K562 (cell line): Measurements from ENCODE around the gene B4GALNT4. TPM values are rescaled to one million over a fixed set of nuclear protein-coding genes. Genes with fewer than 3 reads are reported as not detected.
A peak's percentile ranks its signal among the peaks of the same experiment; 100 is the strongest.

ENCODE experiments used
- BRD9 ChIP-seq: fragments of 450-650 bp; IDR thresholded peaks from 2 replicates; pipeline ENCODE4 v1.6.1; 2018; ENCODE audit warnings: low read depth; ENCODE audit not compliant: partially characterized antibody
- ELF4 ChIP-seq: fragments of 450-650 bp; formaldehyde crosslinking; IDR thresholded peaks from 2 replicates; pipeline ENCODE4 v1.4.0; 2022; ENCODE audit warnings: missing genetic modification characterization
- FOXK1 ChIP-seq: sonication (generic); formaldehyde crosslinking; IDR thresholded peaks from 2 replicates; pipeline ENCODE4 v1.8.0; 2022; ENCODE audit warnings: missing genetic modification reagents, mild to moderate bottlenecking, borderline replicate concordance
- POLR2B ChIP-seq: fragments of 450-650 bp; IDR thresholded peaks from 2 replicates; pipeline ENCODE4 v1.6.1; 2018; ENCODE audit warnings: low read depth; ENCODE audit not compliant: partially characterized antibody
- SLC30A9 ChIP-seq: fragments of 250-450 bp; sonication (Bioruptor Pico); IDR thresholded peaks from 2 replicates; pipeline ENCODE4 v1.8.0; 2022; ENCODE audit warnings: mild to moderate bottlenecking, moderate library complexity
- SMARCE1 ChIP-seq: fragments of 450-650 bp; IDR thresholded peaks from 2 replicates; pipeline ENCODE4 v1.7.1; 2016; ENCODE audit warnings: mild to moderate bottlenecking
- TAF15 ChIP-seq: fragments of 200-400 bp; formaldehyde crosslinking; IDR thresholded peaks from 2 replicates; pipeline ENCODE4 v1.6.1; 2017; ENCODE audit warnings: mild to moderate bottlenecking, low read depth, low read length, moderate library complexity
- TBL1XR1 ChIP-seq, 2 experiments: IDR thresholded peaks; 2 replicates each; pipeline ENCODE4 v1.6.1; 2012; ENCODE audit warnings: improper control_type of control experiment in 2 of 2, low read length in 2 of 2, mild to moderate bottlenecking in 1 of 2
- ZBTB17 ChIP-seq: fragments of 450-650 bp; formaldehyde crosslinking; IDR thresholded peaks from 2 replicates; pipeline ENCODE4 v1.4.0; 2020; ENCODE audit warnings: mild to moderate bottlenecking
- polyA plus RNA-seq, 8 experiments: library from polyadenylated mRNA; depleted of rRNA in 4 of 8; stranded (reverse) in 5 of 8; unstranded in 3 of 8; fragments of >200 nt; fragmentation: Nextera tagmentation in 2 of 8; fragmentation: Illumina TruSeq in 1 of 8; extraction: Ambion mirVana in 2 of 8; extraction: Trizol in 1 of 8; gene quantifications; 2 replicates each; pipeline versions ENCODE4 v1.2.1 to v1.2.3, GENCODE V29; 2011 to 2014; ENCODE audit warnings: inconsistent platforms in 1 of 8, missing spikeins in 1 of 8
- total RNA-seq, 7 experiments: library from RNA; depleted of rRNA in 6 of 7; stranded (reverse); fragments of >200 nt in 6 of 7; fragmentation: Illumina TruSeq in 2 of 7; extraction: Trizol in 2 of 7; gene quantifications; 2 replicates each; pipeline versions ENCODE4 v1.2.1 to v1.2.3, GENCODE V29; 2011 to 2021; ENCODE audit warnings: low replicate concordance in 1 of 7
- TF ChIP-seq, protein P1 (sequence below): fragments of 450-650 bp; conservative IDR thresholded peaks from 2 replicates; pipeline ENCODE4 v1.6.1; 2016; ENCODE audit warnings: missing genetic modification characterization, low read depth, mild to moderate bottlenecking, missing compliant biosample characterization, moderate library complexity
- TF ChIP-seq, protein P2 (sequence below): sonication (generic); formaldehyde crosslinking; IDR thresholded peaks from 2 replicates; pipeline ENCODE4 v1.5.0; 2020; ENCODE audit warnings: missing genetic modification reagents
- TF ChIP-seq, protein P3 (sequence below), 2 experiments: fragments of 450-650 bp; IDR thresholded peaks; 2 replicates each; pipeline ENCODE4 v1.6.1; 2016
- TF ChIP-seq, protein P4 (sequence below), 2 experiments: fragments of 200-800 bp in 1 of 2; sonication (Bioruptor generic) in 1 of 2; sonication (generic) in 1 of 2; formaldehyde crosslinking in 1 of 2; IDR thresholded peaks in 1 of 2; conservative IDR thresholded peaks in 1 of 2; 2 replicates each; pipeline versions ENCODE4 v1.5.0 to v1.6.1; 2016 to 2020; ENCODE audit warnings: missing compliant biosample characterization in 1 of 2, missing genetic modification characterization in 1 of 2, missing genetic modification reagents in 1 of 2
- TF ChIP-seq, protein P5 (sequence below): sonication (generic); formaldehyde crosslinking; IDR thresholded peaks from 2 replicates; pipeline ENCODE4 v1.8.0; 2022; ENCODE audit warnings: mild to moderate bottlenecking, missing genetic modification reagents, borderline replicate concordance

B4GALNT4 gene
- total and polyA plus RNA-seq, 9 of the 15 experiments (the other 6 are each of a cell fraction or from before 2014, with no cell fraction given), result 0.20 to 37.1 (median 10.8) TPM; not detected in 1

DNA sequence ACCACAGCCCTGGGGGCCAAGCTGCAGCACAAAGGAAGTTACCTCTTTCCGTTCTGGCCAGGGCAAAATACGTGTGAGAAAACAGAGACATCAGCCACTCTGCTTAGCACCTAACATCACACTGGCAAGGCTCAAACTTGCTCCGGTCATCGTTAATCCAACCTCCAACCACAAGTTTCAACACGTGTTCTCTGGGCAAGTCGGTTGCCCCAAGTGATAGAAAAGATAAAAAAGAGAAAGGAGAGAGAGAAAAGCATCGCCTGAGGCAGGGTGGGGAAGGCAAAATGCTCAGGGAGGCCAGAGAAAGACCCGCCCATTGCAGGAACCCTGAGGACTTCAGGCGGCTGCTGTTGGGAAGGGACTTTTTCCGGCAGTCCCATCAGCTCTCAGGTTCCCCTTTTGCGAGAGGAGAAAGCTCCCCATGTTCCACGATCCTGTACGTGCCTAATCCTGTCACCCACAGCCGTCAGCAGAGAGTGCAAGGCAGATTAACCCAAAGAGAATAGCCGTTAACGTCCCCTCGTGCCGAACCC, 18.5 kb upstream of the B4GALNT4 start (continued):
- TF ChIP-seq, protein P1, sequence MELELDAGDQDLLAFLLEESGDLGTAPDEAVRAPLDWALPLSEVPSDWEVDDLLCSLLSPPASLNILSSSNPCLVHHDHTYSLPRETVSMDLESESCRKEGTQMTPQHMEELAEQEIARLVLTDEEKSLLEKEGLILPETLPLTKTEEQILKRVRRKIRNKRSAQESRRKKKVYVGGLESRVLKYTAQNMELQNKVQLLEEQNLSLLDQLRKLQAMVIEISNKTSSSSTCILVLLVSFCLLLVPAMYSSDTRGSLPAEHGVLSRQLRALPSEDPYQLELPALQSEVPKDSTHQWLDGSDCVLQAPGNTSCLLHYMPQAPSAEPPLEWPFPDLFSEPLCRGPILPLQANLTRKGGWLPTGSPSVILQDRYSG (tag), result peak; percentile 82
- TF ChIP-seq ELF4 (0 out of 2 replicates have a peak, but pooled peaks have one; percentile 73), BRD9 (peak; percentile 45), SLC30A9 (CRISPR knock-in tag) (no peak), ZBTB17 (CRISPR knock-in tag) (0 out of 2 replicates have a peak, but pooled peaks have one; percentile 19), SMARCE1 (peak; percentile 53; the same call in 1 of the 2 replicates), TAF15 (no peak), FOXK1 (CRISPR knock-in tag) (0 out of 2 replicates have a peak, but pooled peaks have one; percentile 40), POLR2B (peak; percentile 11), TBL1XR1 (IDR thresholded peaks at IDR 0.05; ENCODE audit: low read length in 2 of 2) (0 out of 4 replicates have a peak, but pooled peaks of 1 of the 2 experiments have one; percentile 30)
- TF ChIP-seq, protein P2, sequence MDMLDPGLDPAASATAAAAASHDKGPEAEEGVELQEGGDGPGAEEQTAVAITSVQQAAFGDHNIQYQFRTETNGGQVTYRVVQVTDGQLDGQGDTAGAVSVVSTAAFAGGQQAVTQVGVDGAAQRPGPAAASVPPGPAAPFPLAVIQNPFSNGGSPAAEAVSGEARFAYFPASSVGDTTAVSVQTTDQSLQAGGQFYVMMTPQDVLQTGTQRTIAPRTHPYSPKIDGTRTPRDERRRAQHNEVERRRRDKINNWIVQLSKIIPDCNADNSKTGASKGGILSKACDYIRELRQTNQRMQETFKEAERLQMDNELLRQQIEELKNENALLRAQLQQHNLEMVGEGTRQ (CRISPR knock-in tag), result peak; percentile 43; the same call in 1 of the 2 replicates
- TF ChIP-seq, protein P3, sequence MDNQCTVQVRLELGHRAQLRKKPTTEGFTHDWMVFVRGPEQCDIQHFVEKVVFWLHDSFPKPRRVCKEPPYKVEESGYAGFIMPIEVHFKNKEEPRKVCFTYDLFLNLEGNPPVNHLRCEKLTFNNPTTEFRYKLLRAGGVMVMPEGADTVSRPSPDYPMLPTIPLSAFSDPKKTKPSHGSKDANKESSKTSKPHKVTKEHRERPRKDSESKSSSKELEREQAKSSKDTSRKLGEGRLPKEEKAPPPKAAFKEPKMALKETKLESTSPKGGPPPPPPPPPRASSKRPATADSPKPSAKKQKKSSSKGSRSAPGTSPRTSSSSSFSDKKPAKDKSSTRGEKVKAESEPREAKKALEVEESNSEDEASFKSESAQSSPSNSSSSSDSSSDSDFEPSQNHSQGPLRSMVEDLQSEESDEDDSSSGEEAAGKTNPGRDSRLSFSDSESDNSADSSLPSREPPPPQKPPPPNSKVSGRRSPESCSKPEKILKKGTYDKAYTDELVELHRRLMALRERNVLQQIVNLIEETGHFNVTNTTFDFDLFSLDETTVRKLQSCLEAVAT (IDR thresholded peaks at IDR 0.05), result peak in 1 of 2 experiments; percentile 51; a peak in 2 of 4 replicates
- TF ChIP-seq, protein P4, sequence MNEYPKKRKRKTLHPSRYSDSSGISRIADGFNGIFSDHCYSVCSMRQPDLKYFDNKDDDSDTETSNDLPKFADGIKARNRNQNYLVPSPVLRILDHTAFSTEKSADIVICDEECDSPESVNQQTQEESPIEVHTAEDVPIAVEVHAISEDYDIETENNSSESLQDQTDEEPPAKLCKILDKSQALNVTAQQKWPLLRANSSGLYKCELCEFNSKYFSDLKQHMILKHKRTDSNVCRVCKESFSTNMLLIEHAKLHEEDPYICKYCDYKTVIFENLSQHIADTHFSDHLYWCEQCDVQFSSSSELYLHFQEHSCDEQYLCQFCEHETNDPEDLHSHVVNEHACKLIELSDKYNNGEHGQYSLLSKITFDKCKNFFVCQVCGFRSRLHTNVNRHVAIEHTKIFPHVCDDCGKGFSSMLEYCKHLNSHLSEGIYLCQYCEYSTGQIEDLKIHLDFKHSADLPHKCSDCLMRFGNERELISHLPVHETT (CRISPR knock-in tag; conservative IDR thresholded peaks at IDR 0.05 in 1 of 2, IDR thresholded peaks at IDR 0.05 in 1 of 2), result peak in 1 of 2 experiments; percentile 81; a peak in 2 of 4 replicates
- TF ChIP-seq, protein P5, sequence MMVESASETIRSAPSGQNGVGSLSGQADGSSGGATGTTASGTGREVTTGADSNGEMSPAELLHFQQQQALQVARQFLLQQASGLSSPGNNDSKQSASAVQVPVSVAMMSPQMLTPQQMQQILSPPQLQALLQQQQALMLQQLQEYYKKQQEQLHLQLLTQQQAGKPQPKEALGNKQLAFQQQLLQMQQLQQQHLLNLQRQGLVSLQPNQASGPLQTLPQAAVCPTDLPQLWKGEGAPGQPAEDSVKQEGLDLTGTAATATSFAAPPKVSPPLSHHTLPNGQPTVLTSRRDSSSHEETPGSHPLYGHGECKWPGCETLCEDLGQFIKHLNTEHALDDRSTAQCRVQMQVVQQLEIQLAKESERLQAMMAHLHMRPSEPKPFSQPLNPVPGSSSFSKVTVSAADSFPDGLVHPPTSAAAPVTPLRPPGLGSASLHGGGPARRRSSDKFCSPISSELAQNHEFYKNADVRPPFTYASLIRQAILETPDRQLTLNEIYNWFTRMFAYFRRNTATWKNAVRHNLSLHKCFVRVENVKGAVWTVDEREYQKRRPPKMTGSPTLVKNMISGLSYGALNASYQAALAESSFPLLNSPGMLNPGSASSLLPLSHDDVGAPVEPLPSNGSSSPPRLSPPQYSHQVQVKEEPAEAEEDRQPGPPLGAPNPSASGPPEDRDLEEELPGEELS (CRISPR knock-in tag), result 0 out of 2 replicates have a peak, but pooled peaks have one; percentile 37
